HCT116 (cell line): ENCODE measurements around the gene RGL3. TPM values are rescaled to one million over a fixed set of nuclear protein-coding genes. Genes with fewer than 3 reads are reported as not detected.

Experiments
- ATAC-seq: fragments of 200-7000 bp; cut with Tn5 transposase; 2 replicates; pipeline ENCODE4 v1.9.1; 2020; ENCODE audit warnings: mild to moderate bottlenecking, moderate library complexity
- BruUV-seq: library from RNA; stranded (reverse); fragments of 400-500 nt; replicated peaks from 2 replicates; lab custom pipeline; 2021; lab: Mats Ljungman, UMichigan
- CTCF ChIA-PET: fragments of 300-600 bp; sonication (Branson Sonifier 250); formaldehyde crosslinking; loops from one replicate; lab custom pipeline; 2021; ENCODE audit warnings: antibody characterized with exemption; lab: Charles Lee
- POLR2A ChIA-PET: fragments of 300-600, 350-600 bp; sonication (Branson Sonifier 250); formaldehyde crosslinking; loops from one replicate; lab custom pipeline; 2021; ENCODE audit warnings: antibody characterized with exemption; lab: Charles Lee
- RAD21 ChIA-PET, 2 experiments: fragments of 300-600 bp; sonication (Branson Sonifier 250); formaldehyde crosslinking; loops; one replicate each; lab custom pipeline; 2023; ENCODE audit warnings: low total read pairs in 2 of 2; ENCODE audit not compliant: uncharacterized antibody in 2 of 2, unreplicated experiment in 2 of 2, low non-redundant PET in 1 of 2; lab: Charles Lee
- DNase-seq: peaks from one replicate; pipeline ENCODE4 v3.0.0-alpha.2; 2010; ENCODE audit warnings: low read depth, low spot score
- H2AFZ ChIP-seq: fragments of 200-600 bp; shearing (Covaris generic), sonication (generic); 2 replicates; pipeline ENCODE4 v1.6.1; 2017; ENCODE audit warnings: low read depth, mixed run types, mixed read lengths, antibody characterized with exemption, low read length; ENCODE audit not compliant: poor library complexity, severe bottlenecking
- H3K27ac ChIP-seq: 2 replicates; pipeline ENCODE4 v1.5.1; 2012; ENCODE audit warnings: low read depth, low read length
- H3K27me3 ChIP-seq: fragments of 200-600 bp; sonication (generic); 2 replicates; pipeline ENCODE4 v1.6.1; 2016; ENCODE audit warnings: mixed run types, low read length, mixed read lengths; ENCODE audit not compliant: insufficient read depth
- H3K36me3 ChIP-seq, 2 experiments: fragments of 200-500 bp in 1 of 2; fragments of 200-600 bp in 1 of 2; sonication (Bioruptor generic) in 1 of 2; sonication (generic) in 1 of 2; 2 replicates each; pipeline versions ENCODE4 v1.5.1 to v1.6.1; 2014 to 2016; ENCODE audit warnings: low read length in 2 of 2, inconsistent platforms in 1 of 2, mixed read lengths in 1 of 2, mixed run types in 1 of 2; ENCODE audit not compliant: insufficient read depth in 2 of 2, control insufficient read depth in 1 of 2
- H3K4me1 ChIP-seq, 2 experiments: fragments of 200-600 bp in 1 of 2; sonication (generic) in 1 of 2; 2 replicates each; pipeline versions ENCODE4 v1.5.1 to v1.6.1; 2012 to 2017; ENCODE audit warnings: low read length in 2 of 2, inconsistent platforms in 1 of 2, mild to moderate bottlenecking in 1 of 2, mixed read lengths in 1 of 2, mixed run types in 1 of 2, moderate library complexity in 1 of 2; ENCODE audit not compliant: insufficient read depth in 2 of 2, control insufficient read depth in 1 of 2
- H3K4me2 ChIP-seq: fragments of 200-600 bp; sonication (generic); 2 replicates; pipeline ENCODE4 v1.6.1; 2017; ENCODE audit warnings: mixed run types, low read length, mixed read lengths
- H3K4me3 ChIP-seq, 2 experiments: fragments of 200-600 bp in 1 of 2; sonication (generic) in 1 of 2; replicated peaks in 1 of 2; 2 replicates each; pipeline ENCODE4 v1.5.1; 2011 to 2016; ENCODE audit warnings: low read length in 2 of 2, control low read depth in 1 of 2, low read depth in 1 of 2, mild to moderate bottlenecking in 1 of 2, mixed read lengths in 1 of 2, mixed run types in 1 of 2
- H3K79me2 ChIP-seq: fragments of 200-600 bp; sonication (generic); 2 replicates; pipeline ENCODE4 v1.6.1; 2017; ENCODE audit warnings: mild to moderate bottlenecking, mixed run types, low read length, moderate library complexity, mixed read lengths; ENCODE audit not compliant: insufficient read depth
- H3K9ac ChIP-seq: fragments of 200-600 bp; sonication (generic); 2 replicates; pipeline ENCODE4 v1.6.1; 2016; ENCODE audit warnings: low read length, mixed read lengths
- H3K9me2 ChIP-seq: fragments of 200-600 bp; sonication (generic), shearing (Covaris generic); 2 replicates; pipeline ENCODE4 v1.6.1; 2017; ENCODE audit warnings: mixed run types, mild to moderate bottlenecking, moderate library complexity; ENCODE audit not compliant: insufficient read depth
- H3K9me3 ChIP-seq, 2 experiments: fragments of 200-500 bp in 1 of 2; fragments of 200-600 bp in 1 of 2; sonication (Bioruptor generic) in 1 of 2; sonication (generic) in 1 of 2; 2 replicates each; pipeline ENCODE4 v1.6.1; 2014 to 2017; ENCODE audit warnings: low read length in 2 of 2, mixed read lengths in 2 of 2, inconsistent platforms in 1 of 2, low read depth in 1 of 2, mild to moderate bottlenecking in 1 of 2, mixed run types in 1 of 2, moderate library complexity in 1 of 2; ENCODE audit not compliant: control insufficient read depth in 1 of 2, insufficient read depth in 1 of 2
- H4K20me1 ChIP-seq: fragments of 200-600 bp; sonication (generic), shearing (Covaris generic); 2 replicates; pipeline ENCODE4 v1.6.1; 2017; ENCODE audit warnings: mixed run types, mild to moderate bottlenecking, moderate library complexity; ENCODE audit not compliant: insufficient read depth
- ATF3 ChIP-seq: IDR thresholded peaks from 2 replicates; pipeline ENCODE4 v1.6.1; 2012
- CBX3 ChIP-seq: IDR thresholded peaks from 2 replicates; pipeline ENCODE4 v1.6.1; 2012; ENCODE audit warnings: low read depth
- CEBPB ChIP-seq: IDR thresholded peaks from 2 replicates; pipeline ENCODE4 v1.6.1; 2012; ENCODE audit warnings: low read depth
- EGR1 ChIP-seq: IDR thresholded peaks from 2 replicates; pipeline ENCODE4 v1.6.1; 2012; ENCODE audit warnings: low read depth
- EZH2 ChIP-seq: fragments of 200-600 bp; sonication (generic); IDR thresholded peaks from 2 replicates; pipeline ENCODE4 v1.6.1; 2017; ENCODE audit warnings: antibody characterized with exemption, mixed run types
- EZH2phosphoT487 ChIP-seq: fragments of 200-600 bp; IDR thresholded peaks from 2 replicates; pipeline ENCODE4 v1.6.1; 2018; ENCODE audit warnings: antibody characterized with exemption, borderline replicate concordance
- FOSL1 ChIP-seq: IDR thresholded peaks from 2 replicates; pipeline ENCODE4 v1.6.1; 2012; ENCODE audit warnings: low read depth
- POLR2A ChIP-seq: IDR thresholded peaks from 2 replicates; pipeline ENCODE4 v1.7.0; 2011; ENCODE audit warnings: borderline replicate concordance; ENCODE audit not compliant: insufficient read depth, insufficient read length; ENCODE audit errors: extremely low read depth
- SP1 ChIP-seq: IDR thresholded peaks from 2 replicates; pipeline ENCODE4 v1.6.1; 2012; ENCODE audit warnings: low read depth
- TCF7L2 ChIP-seq: IDR thresholded peaks from 2 replicates; pipeline ENCODE4 v1.7.0; 2011; ENCODE audit warnings: borderline replicate concordance, inconsistent platforms; ENCODE audit not compliant: insufficient read depth, insufficient read length; ENCODE audit errors: extremely low read depth
- YY1 ChIP-seq: IDR thresholded peaks from 2 replicates; pipeline ENCODE4 v1.6.1; 2011; ENCODE audit warnings: low read length, low read depth, moderate library complexity, mild to moderate bottlenecking; ENCODE audit not compliant: insufficient replicate concordance; ENCODE audit errors: extremely low read depth
- ZNF274 ChIP-seq: fragments of 200-500 bp; sonication (Bioruptor generic); IDR thresholded peaks from 2 replicates; pipeline ENCODE4 v1.6.1; 2014; ENCODE audit warnings: mild to moderate bottlenecking, low read depth, low read length, inconsistent platforms
- intact Hi-C: fragments of 100-400 bp; cut with micrococcal nuclease; formaldehyde crosslinking; loops from 2 replicates; pipeline ENCODE4 v1.10.0; 2022
- total RNA-seq: library from RNA; stranded (reverse); gene quantifications from one replicate; pipeline ENCODE4 v1.2.1, GENCODE V29; 2021; ENCODE audit not compliant: unreplicated experiment
- TF ChIP-seq, protein P1 (sequence below), 3 experiments: fragments of 200-600 bp in 1 of 3; sonication (generic) in 1 of 3; IDR thresholded peaks in 2 of 3; conservative IDR thresholded peaks in 1 of 3; 2 replicates each; pipeline ENCODE4 v1.5.1; 2012 to 2017; ENCODE audit warnings: low read depth in 2 of 3, low read length in 2 of 3, antibody characterized with exemption in 1 of 3, borderline replicate concordance in 1 of 3, control low read depth in 1 of 3, mild to moderate bottlenecking in 1 of 3, mixed read lengths in 1 of 3, mixed run types in 1 of 3, moderate library complexity in 1 of 3; ENCODE audit not compliant: insufficient read depth in 1 of 3
- TF ChIP-seq, protein P2 (sequence below): IDR thresholded peaks from 2 replicates; pipeline ENCODE4 v1.6.1; 2012; ENCODE audit warnings: low read depth
- TF ChIP-seq, protein P3 (sequence below): IDR thresholded peaks from 2 replicates; pipeline ENCODE4 v1.6.1; 2012

RGL3 gene
- total RNA-seq, 1 experiment from 2014 or later = 99.2 TPM

GRCh38 chr19:11444059-11444458 is 24.9 kb upstream of the RGL3 start:
- ChIA-PET RAD21 (no interaction called here), POLR2A (interaction anchor here (1.5 kb wide), 1 partner anchor 63 kb away, joined by 4 read pairs; no protein-coding TSS in a partner anchor), CTCF (interaction anchor here (1.5 to 3.0 kb wide), 3 partner anchors 9 to 150 kb away, joined by 4 to 18 read pairs (median 6); partner anchors contain the start of genes ODAD3 and PRKCSH)
- Histone ChIP-seq H3K27me3 (no peaks in the 10 kb centered on the region), H3K9ac (no peak overlapping the region), H3K9me3 (no peaks in the 10 kb centered on the region), H3K4me3 (no peak overlapping the region), H4K20me1 (no peaks in the 10 kb centered on the region), H2AFZ (no peak overlapping the region), H3K4me1 (no peaks in the 10 kb centered on the region), H3K4me2 (no peak overlapping the region), H3K27ac (no peak overlapping the region), H3K9me2 (no peaks in the 10 kb centered on the region), H3K36me3 (peaks cover 30 to 58% of the 10 kb centered on the region in 2 experiments; a peak in 3 of 4 replicates), H3K79me2 (peaks cover 23% of the 10 kb centered on the region; the same call in 1 of the 2 replicates)
- TF ChIP-seq FOSL1 (no peak), EGR1 (no peak), ATF3 (no peak), CEBPB (no peak), TCF7L2 (no peak), POLR2A (no peak), ZNF274 (no peak), SP1 (no peak), EZH2phosphoT487 (no peak), CBX3 (no peak), EZH2 (no peak), YY1 (no peak)
- TF ChIP-seq, protein P1, sequence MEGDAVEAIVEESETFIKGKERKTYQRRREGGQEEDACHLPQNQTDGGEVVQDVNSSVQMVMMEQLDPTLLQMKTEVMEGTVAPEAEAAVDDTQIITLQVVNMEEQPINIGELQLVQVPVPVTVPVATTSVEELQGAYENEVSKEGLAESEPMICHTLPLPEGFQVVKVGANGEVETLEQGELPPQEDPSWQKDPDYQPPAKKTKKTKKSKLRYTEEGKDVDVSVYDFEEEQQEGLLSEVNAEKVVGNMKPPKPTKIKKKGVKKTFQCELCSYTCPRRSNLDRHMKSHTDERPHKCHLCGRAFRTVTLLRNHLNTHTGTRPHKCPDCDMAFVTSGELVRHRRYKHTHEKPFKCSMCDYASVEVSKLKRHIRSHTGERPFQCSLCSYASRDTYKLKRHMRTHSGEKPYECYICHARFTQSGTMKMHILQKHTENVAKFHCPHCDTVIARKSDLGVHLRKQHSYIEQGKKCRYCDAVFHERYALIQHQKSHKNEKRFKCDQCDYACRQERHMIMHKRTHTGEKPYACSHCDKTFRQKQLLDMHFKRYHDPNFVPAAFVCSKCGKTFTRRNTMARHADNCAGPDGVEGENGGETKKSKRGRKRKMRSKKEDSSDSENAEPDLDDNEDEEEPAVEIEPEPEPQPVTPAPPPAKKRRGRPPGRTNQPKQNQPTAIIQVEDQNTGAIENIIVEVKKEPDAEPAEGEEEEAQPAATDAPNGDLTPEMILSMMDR (IDR thresholded peaks at IDR 0.05 in 2 of 3, conservative IDR thresholded peaks at IDR 0.05 in 1 of 3; ENCODE audit: borderline replicate concordance in 1 of 3, insufficient read depth in 1 of 3, low read depth in 2 of 3, low read length in 2 of 3) = no peak
- TF ChIP-seq, protein P2, sequence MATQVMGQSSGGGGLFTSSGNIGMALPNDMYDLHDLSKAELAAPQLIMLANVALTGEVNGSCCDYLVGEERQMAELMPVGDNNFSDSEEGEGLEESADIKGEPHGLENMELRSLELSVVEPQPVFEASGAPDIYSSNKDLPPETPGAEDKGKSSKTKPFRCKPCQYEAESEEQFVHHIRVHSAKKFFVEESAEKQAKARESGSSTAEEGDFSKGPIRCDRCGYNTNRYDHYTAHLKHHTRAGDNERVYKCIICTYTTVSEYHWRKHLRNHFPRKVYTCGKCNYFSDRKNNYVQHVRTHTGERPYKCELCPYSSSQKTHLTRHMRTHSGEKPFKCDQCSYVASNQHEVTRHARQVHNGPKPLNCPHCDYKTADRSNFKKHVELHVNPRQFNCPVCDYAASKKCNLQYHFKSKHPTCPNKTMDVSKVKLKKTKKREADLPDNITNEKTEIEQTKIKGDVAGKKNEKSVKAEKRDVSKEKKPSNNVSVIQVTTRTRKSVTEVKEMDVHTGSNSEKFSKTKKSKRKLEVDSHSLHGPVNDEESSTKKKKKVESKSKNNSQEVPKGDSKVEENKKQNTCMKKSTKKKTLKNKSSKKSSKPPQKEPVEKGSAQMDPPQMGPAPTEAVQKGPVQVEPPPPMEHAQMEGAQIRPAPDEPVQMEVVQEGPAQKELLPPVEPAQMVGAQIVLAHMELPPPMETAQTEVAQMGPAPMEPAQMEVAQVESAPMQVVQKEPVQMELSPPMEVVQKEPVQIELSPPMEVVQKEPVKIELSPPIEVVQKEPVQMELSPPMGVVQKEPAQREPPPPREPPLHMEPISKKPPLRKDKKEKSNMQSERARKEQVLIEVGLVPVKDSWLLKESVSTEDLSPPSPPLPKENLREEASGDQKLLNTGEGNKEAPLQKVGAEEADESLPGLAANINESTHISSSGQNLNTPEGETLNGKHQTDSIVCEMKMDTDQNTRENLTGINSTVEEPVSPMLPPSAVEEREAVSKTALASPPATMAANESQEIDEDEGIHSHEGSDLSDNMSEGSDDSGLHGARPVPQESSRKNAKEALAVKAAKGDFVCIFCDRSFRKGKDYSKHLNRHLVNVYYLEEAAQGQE = no peak
- TF ChIP-seq, protein P3, sequence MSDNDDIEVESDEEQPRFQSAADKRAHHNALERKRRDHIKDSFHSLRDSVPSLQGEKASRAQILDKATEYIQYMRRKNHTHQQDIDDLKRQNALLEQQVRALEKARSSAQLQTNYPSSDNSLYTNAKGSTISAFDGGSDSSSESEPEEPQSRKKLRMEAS = no peak
- BruUV-seq = no TSS peak
- ATAC-seq (no peak), DNase-seq (no peak)
- intact Hi-C loops = no loop called here
